AG08396 (cell line): ENCODE results near the gene GRID2.

Source experiments
- DNase-seq: peaks from one replicate; pipeline ENCODE4 v3.0.0; 2012; ENCODE audit warnings: low spot score, mixed read lengths

The GRID2 gene

DNA sequence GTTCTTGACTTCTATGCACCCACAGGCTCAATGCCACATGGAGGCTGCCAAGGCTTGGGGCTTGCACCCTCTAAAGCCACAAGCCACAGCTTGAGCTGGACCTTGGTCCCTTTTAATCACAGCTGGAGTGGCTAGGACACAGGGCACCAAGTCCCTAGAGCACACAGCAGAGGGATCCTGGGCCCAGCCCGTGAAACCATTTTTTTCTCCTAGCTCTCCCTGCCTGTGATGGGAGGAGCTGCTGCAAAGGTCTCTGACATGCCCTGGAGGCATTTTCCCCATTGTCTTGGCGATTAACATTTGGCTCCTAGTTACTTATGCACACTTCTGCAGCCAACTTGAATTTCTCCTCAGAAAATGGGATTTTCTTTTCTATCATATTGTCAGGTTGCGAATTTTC is 410.9 kb downstream of the GRID2 start:
- DNase-seq: no peak

DNA sequence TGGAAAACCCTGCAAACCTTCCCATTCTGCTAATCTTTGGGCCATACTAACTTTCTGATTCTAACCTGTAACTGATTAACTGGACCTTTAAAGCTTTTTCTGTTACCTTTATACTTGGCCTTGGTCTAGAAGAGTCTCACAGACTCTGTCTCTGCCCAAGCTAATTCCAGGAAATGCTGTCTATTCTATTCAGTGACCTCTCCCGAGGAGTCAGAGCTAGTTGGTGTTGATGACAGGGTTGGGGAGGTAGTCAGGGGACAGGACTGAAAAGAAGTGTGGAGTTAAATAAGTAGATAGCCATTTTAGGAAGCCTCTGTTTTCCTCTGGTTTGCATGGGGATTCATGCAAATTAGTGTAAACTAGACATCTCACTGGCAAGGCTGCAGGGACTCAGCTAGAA is 429.5 kb downstream of the GRID2 start:
- no peak for DNase-seq

DNA sequence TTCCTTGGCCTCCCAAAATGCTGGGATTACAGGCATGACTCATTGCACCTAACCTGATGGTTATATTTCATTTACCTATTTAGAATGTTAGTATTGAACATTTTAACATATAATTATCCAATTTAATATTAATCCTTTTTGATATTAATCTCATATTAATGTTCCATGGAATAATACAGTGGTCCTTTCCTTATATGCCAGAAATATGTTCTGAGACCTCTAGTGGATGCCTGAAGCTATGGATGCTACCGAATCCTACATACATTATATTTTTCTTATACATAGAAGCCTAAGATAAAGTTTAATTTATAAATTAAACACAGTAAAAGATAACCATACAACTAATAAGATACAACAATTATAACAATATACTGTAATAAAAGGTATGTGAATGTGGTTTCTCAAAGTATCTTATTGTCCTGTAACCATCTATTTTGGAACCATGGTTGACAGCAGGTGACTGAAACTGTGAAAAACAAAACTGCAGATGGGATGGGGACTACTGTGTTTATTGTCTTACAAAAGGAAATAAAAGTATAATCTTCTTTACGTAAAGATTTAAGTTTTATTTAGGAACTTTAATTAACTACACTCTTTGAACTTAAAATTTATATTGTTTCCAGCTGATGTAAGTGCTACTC is 431.4 kb downstream of the GRID2 start:
- no peak for DNase-seq

DNA sequence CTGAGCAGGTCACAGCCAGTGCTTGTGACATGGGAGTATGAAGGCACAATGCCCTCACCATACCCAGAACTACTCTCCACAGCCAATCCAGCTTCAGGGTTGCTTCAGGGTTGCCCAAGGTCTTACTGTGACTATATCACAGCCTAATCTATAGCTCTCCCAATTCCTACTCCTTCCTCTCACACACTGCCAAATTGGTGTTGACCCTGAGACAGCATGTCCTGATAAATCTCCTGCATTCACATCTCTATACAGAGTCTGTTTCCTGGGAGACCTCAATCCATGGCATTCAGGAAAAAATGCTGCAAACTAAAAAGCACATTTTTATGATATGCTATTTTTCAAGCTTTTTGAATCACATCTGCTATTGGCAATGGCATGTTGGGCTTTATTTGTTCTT is 456.7 kb downstream of the GRID2 start:
- DNase-seq: no peak

DNA sequence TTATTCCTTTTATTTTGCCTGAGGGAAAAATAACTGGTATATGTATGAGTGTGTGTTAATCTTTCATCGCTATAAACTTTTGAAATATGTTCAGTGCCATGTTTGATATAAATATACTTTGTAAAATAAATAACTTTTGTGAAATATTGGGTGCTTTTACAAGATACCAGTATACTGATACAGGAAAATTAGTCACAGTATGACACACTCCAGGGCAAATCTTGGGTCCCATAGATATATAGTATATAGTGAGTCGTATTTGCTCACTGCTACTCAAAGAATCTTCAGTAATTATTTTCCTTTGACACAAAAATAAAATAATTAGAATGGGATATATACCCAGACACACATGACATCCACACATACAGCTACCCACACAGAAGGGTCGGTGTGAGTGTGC is 472.3 kb downstream of the GRID2 start:
- DNase-seq: no peak

DNA sequence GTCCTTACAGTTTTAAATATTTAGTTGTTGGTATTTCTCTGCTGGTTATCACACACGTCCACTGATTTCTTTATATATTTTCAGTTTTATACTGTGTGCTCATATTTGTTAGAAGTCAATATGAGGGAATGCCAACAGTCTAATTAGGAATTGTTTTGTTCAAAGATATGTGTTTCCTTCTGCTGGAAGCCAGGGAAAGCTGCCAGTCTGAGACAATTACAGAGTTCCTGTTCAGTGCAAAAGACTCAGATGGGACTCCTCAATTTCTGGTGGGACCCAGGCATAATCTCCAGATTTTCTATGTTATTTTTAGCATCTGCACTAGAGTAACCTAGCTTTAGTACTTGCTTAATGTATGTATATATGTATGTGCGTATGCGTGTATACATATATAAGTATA is 486.0 kb downstream of the GRID2 start:
- DNase-seq: no peak

DNA sequence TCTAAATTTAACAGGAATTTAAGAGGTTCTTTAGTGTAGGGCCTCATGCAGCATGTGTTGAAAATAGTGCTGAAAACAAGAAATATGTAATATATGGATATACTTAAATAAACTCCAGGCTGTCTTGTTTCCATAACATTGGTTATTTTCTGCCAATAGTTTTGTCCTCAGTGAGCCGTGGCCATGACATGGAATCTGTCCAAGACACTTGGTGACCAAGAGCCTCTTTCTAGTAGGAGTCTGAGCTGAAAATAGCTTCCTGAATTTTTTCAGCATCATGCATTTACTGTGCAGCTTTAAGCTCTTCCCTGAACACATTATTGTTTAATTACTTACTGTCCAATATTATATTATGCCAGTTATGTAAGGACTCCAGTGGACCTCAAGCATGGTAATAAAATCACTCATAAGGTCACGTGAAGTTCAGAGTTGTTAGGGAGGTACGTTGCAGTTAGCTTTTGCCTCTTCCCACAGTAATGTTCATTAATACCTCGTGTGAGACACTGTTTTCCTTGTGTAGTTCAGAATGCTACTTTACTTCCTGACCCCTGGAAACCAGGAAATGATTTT is 488.2 kb downstream of the GRID2 start:
- DNase-seq: no peak

DNA sequence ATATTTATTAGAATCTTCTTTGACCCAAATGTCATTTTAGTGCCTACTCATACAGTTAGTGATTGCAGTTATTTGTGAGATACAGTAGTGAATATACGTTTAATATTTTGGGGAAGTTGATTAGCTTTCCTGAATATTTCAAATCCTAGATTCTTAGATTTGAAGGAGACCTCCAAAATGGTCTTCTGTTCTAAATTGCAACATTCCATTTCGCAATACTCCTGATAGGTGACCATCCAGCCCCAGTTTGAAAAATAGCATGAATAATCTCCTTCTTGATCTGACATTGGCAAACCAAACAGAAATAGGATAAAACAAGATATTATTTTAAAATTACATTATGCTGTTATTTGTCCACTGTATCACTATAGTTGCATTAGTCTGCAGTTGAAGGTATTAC is 505.6 kb downstream of the GRID2 start:
- DNase-seq: no peak

DNA sequence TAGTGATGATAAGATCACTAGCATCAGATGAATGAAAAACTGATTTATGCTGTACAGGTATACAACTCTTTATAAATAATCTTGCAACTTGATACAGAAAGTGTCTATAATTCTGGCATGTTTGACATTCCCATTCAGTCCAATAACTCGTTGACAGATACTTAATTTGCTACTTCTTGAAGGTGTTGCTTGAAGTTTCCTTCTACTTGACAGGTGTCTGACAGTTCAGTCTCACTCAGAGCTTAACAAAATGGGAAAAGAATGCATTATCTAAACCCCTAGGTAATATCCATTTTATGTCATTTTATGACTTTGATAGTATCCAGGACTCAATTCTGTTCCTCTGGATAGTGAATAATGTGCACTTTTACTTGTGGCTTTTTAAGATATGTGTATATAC is 508.9 kb downstream of the GRID2 start:
- no peak for DNase-seq

DNA sequence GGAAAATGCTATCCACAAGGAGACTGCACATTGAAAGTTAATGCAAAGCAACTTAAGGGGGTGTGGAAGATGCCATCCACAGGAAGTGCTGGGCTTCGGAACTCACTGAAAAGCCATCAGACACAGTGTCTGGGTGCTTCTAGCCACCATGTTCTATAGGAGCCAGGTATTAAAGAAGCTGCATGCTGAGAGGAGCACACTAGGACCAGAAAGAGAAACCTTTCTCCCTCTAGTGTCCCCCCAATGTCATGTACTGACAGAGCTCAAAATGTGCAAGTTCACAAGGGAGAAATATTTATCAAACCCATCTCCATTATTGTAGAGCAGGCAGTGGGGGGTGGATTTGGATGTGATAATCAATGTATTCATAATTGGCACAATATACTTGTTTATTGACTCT is 510.9 kb downstream of the GRID2 start:
- DNase-seq: no peak

DNA sequence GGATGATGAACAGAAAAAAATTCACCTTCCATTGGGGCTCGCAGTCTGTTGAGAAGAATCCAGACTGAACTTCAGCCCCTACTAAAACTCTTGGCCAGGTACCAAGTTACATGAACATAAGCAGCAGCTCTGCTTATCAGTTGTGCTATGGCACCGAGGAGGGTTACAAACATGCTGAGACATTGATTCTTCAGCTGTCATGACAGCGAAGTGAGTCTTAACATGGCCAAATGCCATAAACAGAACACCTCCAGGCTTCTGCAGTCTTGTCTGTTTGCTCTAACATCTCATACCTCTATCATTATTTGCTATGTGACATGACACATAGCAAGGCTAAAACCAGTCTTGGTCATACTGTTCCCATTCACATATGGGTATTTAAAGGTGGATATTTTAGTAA is 521.5 kb downstream of the GRID2 start:
- DNase-seq: no peak

DNA sequence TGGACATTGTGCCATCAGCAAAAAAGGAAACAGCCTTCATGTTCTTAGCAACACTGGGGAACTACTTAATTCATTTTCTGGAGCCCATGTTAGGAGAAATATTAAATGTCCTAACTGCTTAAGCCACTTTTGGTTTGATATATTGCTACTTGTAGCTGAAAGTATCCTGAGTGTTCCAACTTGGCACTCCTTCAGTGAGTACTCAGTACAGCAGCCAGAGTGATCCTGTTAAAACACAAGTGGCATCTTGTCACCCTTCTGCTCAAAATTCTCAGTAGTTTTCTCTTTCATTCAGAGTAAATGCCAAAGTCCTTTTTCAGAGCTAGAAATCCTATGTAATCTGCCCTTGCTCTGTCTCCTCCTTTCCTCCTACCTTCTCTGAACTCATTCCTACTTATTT is 522.0 kb downstream of the GRID2 start:
- DNase-seq: no peak

DNA sequence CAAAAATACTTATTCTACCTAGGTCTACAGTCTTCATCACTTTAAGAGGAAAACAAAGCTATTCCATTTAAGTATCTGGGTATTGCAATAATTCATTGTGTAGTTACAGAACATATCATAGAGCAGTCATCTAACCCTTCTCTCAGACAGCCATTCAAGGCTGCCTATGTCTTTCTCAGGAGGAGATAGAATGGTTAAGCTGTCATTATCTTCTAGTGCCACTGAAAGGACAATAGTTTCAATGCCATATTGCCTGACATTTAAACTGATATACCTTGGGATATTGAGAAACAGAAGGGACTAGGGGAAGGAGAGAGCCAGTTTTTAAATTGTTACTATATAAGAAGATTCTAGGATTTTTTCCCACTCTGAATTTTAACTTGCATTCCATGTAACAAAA is 527.0 kb downstream of the GRID2 start:
- no peak for DNase-seq

DNA sequence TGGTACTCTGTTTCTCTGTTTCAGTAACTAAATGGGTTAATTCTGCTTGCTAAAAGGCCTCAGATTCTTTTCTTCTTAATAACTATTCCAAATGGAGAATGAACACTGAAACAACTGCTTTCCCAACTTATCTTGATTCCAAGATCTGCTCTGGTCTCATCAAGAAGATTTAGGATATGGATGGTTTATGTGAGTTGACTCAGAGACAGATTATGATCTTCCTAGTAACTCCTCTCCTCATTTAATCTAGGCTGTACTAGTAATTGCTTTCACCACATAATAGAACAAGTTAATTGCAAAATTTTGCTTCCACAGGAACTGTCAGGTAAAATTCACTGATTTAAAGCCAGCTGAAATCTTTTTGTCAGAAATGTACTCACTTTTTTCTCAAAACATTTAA is 537.1 kb downstream of the GRID2 start:
- no peak for DNase-seq

DNA sequence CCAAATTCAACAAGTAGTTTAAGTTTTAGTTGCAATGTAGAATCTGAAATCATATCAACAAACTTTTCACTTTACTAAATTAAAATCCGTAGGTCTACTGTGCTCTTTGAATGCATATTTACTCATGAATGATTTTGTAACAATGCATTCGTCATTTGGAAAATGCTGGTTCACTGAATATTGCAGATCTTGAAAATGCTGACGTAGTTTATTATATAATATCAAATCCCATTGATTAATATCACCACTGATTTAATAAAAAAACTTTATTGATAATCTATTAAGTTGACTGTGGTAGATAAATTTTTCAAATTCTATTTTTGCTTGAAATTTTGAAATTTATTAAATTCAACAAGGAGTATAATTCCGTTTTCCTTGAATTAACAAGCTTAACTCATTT is 540.0 kb downstream of the GRID2 start:
- no peak for DNase-seq

DNA sequence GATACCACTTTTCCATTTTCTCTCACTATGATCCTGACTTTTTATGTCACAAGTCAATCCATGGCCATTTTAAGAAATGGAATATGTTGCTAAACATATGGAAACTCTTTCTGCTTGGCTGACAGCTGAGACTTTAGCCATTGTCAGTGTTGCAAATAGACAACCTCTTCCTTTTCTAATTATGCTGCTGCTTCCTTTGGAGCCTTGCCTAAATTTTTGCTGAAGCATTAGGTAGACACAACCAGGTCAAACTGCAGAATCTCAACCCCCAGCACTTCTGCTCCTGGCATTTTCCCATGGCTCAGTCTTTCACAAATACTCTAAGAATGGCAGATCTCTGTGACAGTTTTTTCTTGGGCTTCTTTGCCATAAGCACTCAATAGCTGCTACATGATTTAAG is 543.3 kb downstream of the GRID2 start:
- no peak for DNase-seq

DNA sequence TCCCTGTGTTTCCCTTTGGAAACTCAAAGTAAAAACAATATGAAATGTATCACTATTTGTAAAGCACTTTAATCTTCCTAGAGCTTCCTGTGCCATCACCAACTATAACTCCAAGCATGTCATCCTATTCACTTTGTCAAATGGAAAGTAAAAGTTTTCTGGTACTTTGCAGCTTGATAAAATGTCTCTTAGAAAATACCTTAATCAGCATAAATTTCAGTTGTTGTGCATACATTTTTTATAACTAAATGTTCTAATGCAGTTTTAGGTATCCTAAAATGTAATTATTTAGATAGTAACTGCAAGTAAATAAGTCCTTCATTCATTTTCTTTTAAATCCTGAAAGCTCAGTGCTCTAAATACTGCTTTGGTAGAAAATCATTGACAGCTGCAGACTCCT is 558.7 kb downstream of the GRID2 start:
- no peak for DNase-seq

DNA sequence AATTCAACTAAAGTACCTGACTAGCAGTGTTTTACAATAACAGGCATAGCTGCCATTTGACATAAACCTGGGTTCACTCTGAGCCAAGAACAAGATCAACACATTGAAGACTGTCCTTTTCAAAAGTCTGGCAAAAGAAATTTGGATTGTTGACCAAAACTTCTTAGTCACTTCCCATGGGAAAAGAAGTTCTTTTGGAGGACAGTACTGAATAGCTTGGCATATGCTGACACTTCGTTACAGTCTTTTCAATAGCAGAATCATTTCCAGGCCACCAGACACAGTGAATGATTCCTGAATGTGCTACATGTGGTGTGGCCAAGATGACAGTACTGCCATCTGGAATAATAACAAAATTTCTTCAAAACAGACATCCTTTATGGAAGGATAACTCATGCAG is 560.3 kb downstream of the GRID2 start:
- no peak for DNase-seq

DNA sequence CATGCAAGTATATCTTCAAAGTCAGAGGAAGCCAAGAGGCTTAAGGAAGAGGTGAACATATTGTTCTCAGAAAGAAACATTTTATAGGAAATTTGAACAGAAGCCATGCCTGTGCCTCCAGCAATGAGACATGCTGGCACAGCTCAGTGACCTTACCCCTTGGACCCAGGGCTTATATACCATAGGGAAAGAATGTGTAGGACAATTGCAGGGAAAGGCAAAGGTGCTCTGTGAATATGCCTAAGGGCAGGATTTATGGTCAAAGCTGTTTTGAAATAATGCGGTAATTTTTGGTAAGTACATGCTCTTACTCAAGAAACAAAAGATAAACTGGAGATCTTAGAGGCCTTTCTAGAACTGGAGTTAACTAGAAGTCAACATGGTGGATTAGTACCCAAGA is 568.8 kb downstream of the GRID2 start:
- DNase-seq: no peak

DNA sequence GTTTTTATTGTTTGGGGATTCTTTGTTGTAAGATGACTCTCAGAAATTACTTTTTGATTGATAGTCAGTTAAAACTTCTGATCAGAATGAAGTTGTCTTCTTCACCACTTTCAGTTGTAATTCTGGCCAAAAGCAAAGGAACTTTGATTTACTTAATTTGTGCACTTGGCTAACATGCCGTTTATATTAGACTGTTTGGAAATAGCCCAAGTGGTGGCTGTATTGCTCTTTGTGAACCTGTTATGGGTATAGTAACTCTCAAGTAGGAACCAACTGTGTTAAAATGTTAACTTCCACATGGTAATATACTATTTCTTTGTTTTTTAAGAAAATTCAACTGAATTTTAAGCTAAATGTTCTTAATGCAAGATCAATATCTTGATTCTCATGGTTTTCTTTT is 581.9 kb downstream of the GRID2 start:
- no peak for DNase-seq

DNA sequence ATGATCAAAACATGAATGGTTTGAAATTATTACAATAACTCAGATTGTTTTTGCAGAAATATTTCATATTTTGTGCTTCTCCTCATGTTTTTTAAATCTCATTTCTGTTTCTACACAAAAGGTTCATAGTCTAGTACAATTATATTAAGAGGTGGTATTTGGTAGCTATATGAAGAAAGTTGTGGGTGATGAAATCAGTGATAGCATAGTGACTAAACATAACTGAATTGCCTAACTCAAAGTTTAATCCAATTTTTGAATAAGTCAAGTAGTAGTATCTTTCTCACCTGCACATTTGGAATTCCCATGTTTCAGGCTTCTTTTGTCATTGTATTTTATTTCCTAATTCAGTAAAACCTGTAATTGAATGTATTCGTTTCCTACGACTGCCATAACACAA is 648.7 kb downstream of the GRID2 start:
- no peak for DNase-seq

DNA sequence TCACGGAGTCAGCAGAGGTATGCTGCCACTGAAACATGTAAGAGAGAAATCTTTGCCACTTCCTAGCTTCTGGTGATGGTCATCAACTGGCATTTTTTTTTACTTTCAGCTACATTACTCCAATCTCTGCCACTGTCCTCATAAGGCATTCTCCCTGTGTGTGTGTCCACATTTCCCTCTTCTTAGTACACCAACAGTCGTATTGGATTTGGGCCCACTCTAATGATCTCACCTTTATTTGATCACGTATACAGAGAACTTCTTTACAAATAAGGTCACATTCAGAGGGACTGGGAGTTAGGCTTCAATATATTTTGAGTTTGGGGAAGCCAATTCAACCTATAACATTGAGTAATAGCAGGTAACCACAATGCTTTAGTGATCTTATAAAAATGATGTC is 649.1 kb downstream of the GRID2 start:
- DNase-seq: no peak

DNA sequence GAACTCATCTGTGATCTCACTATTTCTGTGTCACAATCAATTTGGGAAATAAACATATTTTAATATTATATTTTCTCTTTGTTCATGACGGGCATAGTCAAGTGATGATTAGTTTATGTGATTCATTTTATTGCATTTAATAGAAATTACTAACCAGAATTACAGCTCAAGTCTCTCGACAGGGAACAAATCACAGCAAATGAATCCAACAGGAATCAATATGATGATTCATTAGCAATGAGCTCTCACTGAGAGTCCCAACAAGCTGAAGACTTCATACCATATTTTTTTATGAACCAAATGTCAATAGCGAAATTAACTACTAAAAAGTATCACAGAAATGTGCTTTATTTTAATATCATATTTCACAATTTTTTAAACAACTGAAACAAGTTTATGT is 649.7 kb downstream of the GRID2 start:
- no peak for DNase-seq

DNA sequence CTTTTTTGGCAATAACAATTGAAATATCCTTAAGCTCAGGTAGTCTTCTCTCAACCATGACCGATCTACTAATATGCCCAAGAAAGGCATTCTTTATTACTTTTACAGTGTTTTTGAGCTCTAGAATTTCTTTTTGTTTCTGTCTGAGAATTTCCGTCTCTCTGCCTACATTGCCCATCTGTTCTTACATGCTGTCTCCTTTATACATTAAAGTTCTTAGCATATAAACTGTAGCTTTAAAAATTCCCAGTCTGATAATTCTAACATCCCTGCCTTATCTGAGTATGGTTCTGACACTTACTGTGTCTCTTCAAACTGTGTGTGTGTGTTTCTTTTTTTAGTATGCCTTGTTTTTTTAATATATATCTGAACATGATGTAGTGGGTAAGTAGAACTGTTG is 658.1 kb downstream of the GRID2 start:
- DNase-seq: no peak

DNA sequence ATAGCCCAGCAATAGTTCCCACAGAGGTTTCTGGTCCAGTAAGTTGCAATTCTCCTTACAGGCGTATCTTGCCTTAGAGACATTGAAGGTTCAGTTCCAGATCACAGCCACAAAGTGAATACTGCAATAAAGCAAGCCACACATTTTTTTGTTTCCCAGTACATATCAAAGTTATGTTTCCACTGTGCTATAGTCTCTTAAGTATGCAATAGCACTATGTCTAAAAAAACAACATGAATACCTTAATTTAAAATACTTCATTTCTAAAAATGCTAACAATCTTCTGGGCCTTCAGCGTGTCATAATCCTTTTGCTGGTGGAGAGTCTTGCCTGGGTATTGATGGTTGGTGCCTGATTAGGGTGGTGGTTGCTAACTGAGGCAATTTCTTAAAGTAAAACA is 659.1 kb downstream of the GRID2 start:
- no peak for DNase-seq
